RCC 7860 (cell line): Measurements from ENCODE around the gene SLC36A3.
"Not testable (repeated sequence)": the region's sequence is repeated elsewhere in the genome, so short reads cannot be mapped to it uniquely, and the experiment has no call there.

Source experiments
- DNase-seq: peaks from one replicate; pipeline ENCODE4 v3.0.0-alpha.2; 2015; ENCODE audit warnings: low spot score
- FAIRE-seq: peaks from 2 replicates; lab custom pipeline; 2012; peaks lifted over from hg19 to GRCh38; lab: Jason Lieb, UNC

Gene SLC36A3

DNA sequence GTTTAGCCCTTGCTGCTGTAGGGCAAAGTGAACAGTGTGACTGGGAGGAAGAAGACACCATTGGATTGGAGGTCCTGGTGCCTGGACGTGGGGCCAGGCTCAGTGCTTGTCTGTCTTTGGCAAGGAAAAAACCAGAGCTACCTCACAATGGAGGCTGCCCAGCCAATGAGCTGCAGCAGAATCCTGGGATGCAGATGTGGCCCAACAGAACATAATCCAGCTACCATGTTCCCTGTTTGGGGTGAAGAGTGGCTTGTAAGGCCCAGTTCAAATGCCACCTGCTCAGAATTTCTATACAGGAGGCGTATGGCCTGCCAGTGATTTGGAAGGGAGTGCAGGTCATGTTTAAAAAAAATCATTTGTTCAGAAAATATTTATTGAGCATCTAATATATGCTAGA, at the start of gene SLC36A3:
Gene SLC36A3, minus strand, starts transcription at position 101 of the 400 bp plus-strand sequence. CDS start 412 bp downstream, outside the sequence.
- FAIRE-seq (no peak), DNase-seq (no peak)

DNA sequence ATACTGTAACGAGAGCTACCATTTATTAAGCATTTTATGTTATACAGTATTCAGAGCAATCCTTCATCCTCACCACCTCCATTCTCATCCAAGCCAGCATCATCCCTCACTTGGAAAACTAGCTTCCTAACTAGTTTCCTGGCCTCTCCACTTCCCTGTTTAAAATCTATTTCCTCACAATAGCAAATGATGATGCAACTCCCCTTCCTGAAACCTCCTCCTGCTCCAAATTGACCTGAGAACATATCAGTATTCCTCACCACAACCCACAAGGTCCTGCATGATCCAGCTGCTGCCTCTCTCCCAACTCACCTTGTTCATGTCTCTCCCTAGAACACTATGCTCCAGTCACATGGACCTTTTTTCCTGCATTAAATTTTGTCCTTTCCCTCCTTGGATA, 48.1 kb upstream of the SLC36A3 start:
- DNase-seq (no peak), FAIRE-seq (no peak)

DNA sequence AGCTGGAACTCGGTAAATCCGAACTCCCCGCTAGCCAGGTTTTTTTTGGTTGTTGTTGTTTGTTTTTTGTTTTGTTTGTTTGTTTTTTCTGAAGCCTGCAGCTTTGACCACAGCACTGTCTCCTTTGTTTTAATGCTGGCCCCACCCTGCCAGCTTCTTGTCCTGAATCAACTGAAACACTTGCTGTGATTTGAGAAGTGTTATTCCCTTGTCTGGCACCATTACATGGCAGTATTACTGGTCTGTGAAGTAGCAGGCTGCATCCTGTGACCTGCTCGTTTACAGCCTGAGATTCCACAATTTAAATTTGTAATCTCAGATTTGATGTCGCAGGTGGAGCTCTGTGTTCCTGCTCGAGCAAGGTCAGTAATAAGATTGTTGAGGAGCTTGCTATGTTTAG, 45.2 kb upstream of the SLC36A3 start:
- FAIRE-seq (no peak), DNase-seq (no peak)

DNA sequence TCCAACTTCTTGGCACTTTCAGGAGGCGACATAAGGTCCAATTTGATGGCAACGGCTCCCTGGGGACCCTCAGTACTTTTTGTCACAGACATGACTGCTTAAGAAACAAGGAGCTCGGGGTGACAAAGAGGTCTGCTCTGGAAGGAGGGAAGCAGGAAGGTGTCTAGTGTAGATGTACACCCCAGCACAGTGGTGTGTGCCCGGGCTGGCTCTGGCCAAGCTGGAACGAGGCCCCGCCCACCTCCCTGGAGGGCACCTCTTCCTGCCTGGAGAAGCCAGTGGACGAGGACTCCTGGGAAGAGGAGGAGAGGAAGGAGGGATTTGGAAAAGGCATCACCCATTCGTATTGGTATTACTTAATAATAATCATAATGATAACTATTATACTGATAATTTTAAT, 43.8 kb upstream of the SLC36A3 start, which contains the start of gene SLC36A2:
Gene SLC36A2, minus strand, starts transcription at position 191 of the 400 bp plus-strand sequence. Its CDS starts 99 bp downstream, at position 92.
- no peak for FAIRE-seq

DNA sequence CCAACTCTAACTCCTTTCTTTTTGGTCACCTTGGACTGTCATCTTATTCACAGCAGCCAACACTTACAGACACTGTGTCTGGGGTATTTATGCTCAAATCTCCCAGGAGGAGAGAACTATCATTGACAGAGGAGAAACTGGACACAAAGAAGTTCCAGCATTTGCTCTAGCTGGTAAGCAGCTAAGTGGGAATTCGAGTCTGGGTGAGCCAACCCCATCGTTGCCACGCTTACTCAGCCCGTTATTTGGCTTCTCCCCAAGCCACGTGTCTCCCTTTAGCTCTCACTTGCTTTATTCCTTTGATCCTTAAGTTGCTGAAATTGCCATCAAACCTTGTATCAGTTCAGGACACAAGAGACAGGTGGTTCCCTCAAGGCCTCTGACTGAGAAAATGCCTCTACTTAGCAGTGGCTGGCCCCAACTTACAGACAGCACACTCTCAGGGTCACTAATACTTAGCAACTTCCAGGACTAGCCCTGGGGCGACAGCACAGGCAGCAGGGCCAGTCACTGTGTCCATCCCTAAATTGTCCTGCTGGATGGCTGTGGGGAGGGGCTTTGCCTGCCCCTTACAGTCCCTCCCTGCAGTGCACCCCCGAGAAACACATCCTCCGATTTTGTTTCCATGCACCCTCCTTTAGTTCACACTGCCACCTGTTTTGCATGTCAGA, 42.4 kb upstream of the SLC36A3 start:
- DNase-seq, result no peak
- FAIRE-seq, result no peak

More for the DNA sequence above, 43.8 kb upstream of the SLC36A3 start, which contains the start of gene SLC36A2:
- DNase-seq, result no peak

DNA sequence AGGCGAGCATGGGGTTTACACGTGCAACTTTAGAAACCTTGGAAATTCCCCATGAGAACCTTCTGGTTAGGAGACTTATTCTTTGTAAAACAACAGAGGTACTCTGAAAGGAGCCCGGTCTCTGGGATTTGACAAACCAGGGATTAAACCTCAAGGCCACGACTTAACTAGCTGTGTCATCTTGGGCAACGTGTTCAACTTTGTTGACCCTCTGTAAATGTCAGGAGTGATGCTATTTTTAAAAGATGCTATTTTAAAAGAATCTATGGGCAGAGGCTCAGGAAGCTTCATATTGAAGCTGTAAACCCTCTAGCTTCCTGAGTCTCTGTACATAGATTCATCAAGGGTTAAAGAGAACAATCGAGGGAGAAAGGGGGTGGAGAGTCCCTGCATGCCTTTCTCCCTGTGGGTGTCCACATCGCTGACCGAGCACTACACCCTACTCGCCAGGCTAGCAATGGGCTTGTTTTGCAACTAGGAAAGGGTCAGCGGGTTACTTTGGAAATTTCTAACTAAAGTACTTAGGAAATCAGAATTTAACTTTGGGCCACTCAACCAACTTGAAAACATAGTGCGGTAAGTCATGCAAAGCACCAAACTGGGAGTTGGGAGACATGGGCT, 41.7 kb upstream of the SLC36A3 start:
- FAIRE-seq, result no peak
- no peak for DNase-seq

DNA sequence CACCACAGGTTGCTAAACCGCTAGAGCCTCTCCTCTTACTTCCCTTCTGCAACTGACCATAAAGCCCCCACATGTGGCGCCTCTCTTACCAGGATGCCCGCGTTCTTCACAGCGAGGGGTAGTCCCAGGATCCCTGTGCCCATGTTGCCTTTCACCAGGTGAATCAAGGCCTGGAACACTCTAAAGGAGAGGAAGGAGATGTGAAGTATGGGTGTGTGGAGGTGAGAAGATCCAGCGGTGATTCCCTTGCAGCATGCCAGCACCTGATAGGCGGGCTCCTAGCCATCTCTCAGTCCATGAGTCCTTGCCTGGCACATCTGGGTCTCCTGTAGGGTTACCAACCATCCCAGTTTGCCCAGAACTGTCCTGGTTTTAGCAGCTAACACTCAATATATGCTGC, 40.5 kb upstream of the SLC36A3 start:
- DNase-seq, result no peak
- no peak for FAIRE-seq

DNA sequence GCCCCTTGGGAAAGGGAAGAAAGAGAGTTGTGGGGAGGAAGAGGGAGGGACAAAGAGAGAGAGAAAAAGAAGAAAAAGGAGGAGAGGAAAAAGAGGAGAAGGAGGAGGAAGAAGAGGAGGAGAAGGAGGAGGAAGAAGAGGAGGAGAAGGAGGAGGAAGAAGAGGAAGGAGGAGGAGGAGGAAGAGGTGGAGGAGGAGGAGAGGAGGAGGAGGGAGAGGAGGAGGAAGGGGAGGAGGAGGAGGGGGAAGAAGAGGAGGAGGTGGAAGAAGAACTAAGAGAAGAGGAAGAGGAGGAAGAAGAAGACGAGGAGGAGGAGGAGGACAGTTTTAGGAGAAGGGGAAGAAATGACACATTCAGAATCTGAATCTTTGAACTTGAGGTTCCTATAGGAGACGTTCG, 36.4 kb upstream of the SLC36A3 start:
- FAIRE-seq, result no peak
- no peak for DNase-seq

DNA sequence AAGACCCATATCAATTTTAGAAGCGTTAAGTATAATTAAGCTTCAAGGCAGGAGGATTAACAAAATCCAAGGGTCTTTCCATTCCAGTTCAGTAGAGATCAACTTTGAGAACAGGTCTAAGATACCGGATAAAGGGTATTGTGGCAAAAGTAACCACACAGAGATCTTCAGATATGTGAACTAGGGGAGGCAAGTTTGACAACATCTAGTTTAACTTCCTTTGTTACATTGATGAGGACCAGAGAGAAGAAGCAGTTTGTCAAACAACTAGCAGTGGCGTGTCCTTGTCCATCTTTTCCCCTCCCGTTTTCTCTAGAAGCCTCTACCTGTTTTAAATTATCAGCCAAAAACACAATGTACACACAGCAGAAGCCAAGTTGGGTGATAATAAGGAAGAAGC, 35.2 kb upstream of the SLC36A3 start:
- DNase-seq (no peak), FAIRE-seq (no peak)

DNA sequence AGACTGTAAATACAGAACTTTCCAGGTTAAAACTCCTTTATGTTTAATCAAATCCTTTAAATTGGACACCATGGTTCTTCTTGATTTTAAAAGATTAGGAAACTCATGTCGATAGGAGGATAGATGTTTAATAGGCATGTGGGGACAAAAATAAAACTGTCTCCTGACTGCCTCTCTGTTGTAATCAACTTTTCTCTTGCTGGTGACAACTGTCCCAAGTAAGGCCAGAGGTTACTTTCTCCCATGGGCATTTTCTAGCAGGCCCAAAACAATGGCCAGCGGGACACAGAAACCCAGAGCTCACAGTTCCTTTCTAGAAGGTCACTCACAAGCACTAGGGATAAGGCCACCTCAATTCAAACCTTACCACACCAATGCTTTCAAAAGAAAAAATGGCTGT, 29.3 kb upstream of the SLC36A3 start:
- DNase-seq (no peak), FAIRE-seq (no peak)

DNA sequence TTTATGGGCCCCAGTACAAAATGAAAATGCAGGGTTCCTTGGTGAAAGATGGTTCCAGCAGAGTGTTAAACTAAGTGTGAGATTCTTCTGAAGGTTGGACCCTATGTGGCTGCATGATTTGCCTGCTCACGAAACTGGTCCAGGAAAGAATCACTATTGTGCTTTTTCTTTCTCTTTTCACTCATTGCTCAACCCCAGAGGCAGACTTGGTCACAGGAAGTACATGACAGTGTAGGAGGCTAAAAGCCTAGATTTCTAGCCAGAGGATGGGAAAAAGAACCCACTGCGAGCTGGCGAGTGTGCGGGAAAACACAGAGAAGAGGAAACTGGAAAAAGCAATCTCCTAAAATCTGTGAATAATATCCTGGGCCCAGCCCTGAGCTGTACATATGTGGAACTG, 25.2 kb upstream of the SLC36A3 start:
- FAIRE-seq, result no peak
- no peak for DNase-seq

DNA sequence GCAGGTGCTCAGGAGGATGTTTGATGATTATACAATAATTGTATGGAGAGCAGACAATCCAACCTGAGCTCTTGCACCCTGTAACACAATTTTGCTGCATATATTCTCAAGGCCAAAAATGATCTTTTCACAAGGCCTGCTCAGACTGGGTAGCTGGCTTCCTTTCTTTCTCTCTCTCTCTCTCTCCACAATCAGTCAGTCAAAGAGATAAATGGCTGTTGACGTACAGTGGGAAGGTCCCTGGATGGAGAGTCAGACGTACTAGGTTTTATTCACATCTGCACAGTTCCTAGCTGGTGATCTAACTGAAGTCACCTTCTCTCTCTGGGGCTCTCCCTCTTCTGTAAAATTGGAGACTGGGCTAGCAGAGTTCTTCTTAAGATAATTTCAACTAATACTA, 24.0 kb upstream of the SLC36A3 start:
- FAIRE-seq, result no peak
- no peak for DNase-seq

DNA sequence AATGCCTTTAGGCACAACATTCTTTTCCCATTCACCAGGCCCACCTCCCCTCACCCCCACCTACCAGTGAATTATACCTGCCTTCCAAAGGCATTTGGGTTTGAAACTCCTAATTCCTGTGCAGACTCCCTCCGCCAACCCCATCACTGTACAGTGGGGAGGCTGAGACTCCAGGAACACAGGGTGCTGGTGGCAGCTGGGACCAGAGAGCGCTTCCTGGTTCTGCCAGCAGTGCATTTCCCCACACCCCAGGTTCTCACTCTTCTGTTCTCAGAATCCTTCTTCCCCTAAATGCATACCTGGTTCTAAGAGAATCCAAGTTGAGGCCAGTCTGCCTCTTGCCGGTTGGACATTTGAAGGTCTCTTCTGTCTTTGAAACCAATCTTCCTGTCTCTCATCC, 22.7 kb upstream of the SLC36A3 start:
- no peak for DNase-seq
- FAIRE-seq, result no peak

DNA sequence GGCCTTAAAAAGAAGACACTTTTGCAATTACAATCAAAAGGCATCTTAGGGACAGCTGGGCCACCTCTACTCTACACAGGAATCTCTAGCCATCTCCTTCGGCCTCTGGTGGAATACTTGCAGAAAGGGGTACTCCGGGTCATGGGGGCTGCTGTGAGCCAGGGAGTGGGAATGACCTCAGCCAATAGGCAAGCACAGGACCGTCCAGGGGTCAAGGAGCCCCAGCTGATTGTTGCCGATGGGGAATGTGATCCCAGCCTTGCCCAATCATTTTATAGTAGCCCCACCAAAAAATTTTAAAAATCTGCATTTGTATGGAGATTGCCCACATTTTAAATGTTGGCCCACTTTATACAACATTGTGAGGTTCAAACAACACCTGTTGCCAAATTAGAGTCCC, 16.9 kb upstream of the SLC36A3 start:
- FAIRE-seq, result no peak
- no peak for DNase-seq

DNA sequence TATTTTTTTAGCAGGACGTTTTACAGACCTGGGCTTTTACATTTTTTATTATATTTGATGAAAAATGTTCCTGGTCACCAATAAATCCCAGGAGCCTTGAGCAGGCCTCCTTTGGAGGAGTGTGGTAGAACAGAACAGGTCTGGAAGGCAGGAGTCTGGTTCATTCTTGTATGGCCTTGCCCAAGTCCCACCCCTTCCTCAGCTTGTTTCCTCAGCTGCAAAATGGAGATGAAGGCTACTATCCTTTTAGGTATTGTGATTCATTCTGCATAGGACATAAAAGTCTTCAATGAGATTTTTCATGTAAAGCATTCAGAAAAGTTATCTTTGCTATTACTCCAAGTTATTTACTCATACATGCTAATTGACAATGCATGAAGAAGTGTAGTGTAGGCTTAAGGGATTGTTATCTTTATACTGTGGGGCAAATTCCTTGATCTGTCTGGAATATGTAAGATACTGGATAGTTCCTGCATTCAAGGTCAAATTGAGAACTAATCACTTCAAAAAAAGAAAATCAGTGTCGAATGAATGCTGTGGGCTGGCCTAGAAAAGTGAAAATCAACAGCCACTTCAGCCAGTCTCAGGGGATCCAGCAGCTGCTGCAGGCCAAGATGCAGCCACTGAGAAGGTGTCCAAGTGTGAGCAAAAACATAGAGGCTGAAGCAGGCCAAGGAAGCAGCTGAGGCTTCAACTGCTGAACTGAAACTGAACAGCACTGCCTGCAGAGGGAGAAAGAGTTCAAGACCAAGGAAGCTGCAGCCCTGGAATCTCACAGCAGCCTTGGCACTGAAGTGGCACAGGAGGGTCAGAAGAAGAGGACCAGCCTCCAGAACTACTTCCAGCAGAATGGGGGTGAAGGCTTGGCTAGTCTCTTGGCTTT, 15.5 kb upstream of the SLC36A3 start:
- FAIRE-seq (no peak), DNase-seq (no peak)

DNA sequence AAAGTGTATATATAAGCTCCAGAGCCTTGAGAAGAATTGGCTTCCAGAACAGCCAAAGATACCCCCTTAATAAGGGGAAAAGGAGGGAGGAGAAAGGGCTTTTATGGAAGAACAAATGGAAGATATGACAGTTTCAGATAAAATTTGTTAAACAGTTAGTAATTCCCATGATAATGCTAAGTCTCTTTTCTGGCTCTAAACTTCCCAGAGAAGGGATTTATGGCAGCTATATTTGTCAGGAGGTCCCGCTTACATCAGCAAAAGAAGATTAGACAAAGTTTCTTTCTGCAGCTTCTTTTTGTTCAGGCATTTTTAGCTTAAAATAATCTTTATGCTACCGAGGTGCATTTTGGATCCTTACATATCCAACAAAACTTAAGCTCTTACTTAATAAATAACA, 14.3 kb upstream of the SLC36A3 start:
- DNase-seq (no peak), FAIRE-seq (no peak)

DNA sequence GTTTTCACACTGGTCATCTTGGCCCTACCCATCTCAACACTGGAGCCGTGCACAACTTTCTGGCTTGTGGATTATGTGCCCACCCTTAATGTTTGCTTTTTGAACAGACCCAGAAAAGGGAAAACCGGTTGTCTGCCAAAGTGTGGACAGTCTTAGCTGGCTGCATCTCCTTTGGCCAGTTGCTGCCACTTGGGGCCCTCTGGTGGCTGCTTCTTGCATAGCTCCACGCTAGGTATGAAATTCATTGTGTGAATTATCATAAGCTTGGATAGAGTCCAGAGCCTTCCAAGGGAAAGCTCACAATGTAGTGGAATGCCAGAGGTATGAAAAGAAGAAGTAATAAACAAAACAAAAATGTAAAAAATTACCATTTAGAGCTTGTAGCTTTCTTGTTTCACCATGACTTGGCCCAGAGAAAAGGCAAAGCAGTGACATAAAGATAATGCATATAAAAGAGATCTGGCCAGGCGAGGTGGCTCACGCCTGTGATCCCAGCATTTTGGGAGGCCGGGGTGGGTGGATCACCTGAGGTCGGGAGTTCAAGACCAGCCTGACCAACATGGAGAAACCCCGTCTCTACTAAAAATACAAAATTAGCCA, 12.5 kb upstream of the SLC36A3 start:
- FAIRE-seq (no peak), DNase-seq (peak; percentile 21)

DNA sequence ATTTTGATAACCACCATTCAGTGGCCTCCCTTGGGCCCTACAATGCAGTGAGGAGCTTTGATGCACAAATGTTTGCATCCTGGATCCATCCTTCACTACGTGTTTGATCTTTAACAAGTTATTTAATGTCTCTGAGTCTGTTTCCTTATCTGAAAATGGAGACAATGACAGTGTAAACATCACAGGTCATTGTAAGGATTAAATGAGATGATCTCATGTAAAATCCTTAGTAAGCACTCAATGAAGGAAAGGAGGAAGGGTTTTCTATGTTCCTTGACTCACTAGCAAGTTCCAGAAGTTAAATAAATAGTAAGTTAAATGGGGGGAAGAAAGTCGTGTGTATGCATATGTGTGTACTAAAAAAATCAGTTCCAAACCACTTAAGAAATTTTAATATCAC, 9.8 kb upstream of the SLC36A3 start:
- no peak for FAIRE-seq
- DNase-seq, result no peak

DNA sequence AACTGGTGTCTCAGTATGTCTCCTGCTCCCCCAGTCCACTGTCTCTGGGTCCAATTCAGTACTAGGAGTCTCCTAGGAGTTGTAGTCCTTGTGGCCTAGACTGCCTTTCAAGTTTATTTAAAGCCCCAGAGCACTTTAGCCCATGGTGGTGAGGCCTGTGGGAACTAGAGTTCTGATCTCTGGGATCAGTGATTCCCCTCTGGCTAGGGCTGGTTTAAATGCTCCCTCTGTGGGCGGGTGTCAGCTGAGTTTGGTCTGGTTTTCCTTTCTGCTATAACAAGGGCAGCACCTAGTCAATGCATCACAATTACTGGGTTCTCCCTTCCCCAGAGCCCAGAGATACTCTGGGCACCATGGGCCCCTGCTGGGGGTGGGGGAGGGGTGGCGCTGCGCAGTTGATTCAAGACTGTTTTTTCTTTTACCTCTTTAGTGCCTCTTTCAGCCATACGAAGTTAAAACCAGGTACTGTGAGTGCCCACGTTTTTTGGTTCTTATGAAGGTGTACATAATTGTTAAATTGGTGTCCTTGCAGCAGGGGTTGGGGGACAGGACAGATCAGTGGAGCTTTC, 9.3 kb upstream of the SLC36A3 start:
- no peak for DNase-seq
- no peak for FAIRE-seq

DNA sequence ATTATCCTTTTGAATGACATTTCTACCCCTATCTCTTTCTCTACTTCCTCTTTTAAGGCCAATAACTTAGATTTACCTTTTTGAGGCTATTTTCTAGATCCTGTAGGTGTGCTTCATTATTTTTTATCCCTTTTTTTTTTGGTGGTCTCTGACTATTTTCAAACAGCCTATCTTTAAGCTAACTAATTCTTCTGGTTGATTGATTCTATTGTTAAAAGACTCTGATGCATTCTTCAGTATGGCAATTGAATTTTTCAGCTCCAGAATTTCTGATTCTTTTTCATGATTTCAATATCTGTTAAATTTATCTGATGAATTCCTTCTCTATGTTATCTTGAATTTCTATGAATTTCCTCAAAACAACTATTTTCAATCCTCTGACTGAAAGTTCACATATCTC, 7.4 kb upstream of the SLC36A3 start:
- DNase-seq (no peak), FAIRE-seq (no peak)

DNA sequence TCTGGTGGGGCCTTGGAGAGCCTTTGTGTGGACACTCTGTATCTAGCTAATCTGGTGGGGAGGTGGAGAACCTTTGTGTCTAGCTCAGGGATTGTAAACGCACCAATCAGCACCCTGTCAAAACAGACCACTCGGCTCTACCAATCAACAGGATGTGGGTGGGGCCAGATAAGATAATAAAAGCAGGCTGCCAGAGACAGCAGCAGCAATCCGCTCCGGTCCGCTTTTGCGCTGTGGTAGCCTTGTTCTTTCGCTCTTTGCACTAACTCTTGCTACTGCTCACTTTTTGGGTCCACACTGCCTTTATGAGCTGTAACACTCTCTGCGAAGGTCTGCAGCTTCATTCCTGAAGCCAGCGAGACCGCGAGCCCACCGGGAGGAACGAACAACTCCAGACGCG, 6.3 kb upstream of the SLC36A3 start:
- FAIRE-seq, DNase-seq: not testable (repeated sequence)
